ENCODE measurements around the gene LTB4R2.

LTB4R2 gene

GRCh38 chr14:24278424-24278823 is 31.5 kb upstream of the LTB4R2 start:
- TF ChIP-seq CTCF (IDR thresholded peaks at IDR 0.05; ENCODE audit: insufficient read depth, low read length, poor library complexity, severe bottlenecking): no peak
- Histone ChIP-seq H3K27me3 (replicated peaks; ENCODE audit: control insufficient read depth, insufficient read depth, low read length) (no peaks in the 10 kb centered on the region), H3K36me3 (ENCODE audit: control insufficient read depth, insufficient read depth, low read length) (no peaks in the 10 kb centered on the region), H3K4me3 (replicated peaks; ENCODE audit: low read depth, low read length) (no peak overlapping the region)
- no peak for DNase-seq (ENCODE audit: extremely low read depth, insufficient read length)

GRCh38 chr14:24279301-24280186 is 30.4 kb upstream of the LTB4R2 start:
- DNase-seq (ENCODE audit: extremely low read depth, insufficient read length): peak; percentile 43
- TF ChIP-seq CTCF (IDR thresholded peaks at IDR 0.05; ENCODE audit: insufficient read depth, low read length, poor library complexity, severe bottlenecking): peak; percentile 58
- no peak overlapping the region for H3K4me3 ChIP-seq (replicated peaks; ENCODE audit: low read depth, low read length)
- no peaks in the 10 kb centered on the region for H3K27me3 ChIP-seq (replicated peaks; ENCODE audit: control insufficient read depth, insufficient read depth, low read length)
- H3K36me3 ChIP-seq (ENCODE audit: control insufficient read depth, insufficient read depth, low read length): no peaks in the 10 kb centered on the region

- DNase-seq (ENCODE audit: extremely low read depth, insufficient read length): no peak
- Histone ChIP-seq H3K27me3 (replicated peaks; ENCODE audit: control insufficient read depth, insufficient read depth, low read length) (no peaks in the 10 kb centered on the region), H3K36me3 (ENCODE audit: control insufficient read depth, insufficient read depth, low read length) (no peaks in the 10 kb centered on the region), H3K4me3 (replicated peaks; ENCODE audit: low read depth, low read length) (no peak overlapping the region)
- no peak for TF ChIP-seq CTCF (IDR thresholded peaks at IDR 0.05; ENCODE audit: insufficient read depth, low read length, poor library complexity, severe bottlenecking)
These were observed 29.0 kb upstream of the LTB4R2 start for GRCh38 chr14:24280797-24281460.

GRCh38 chr14:24281636-24282035 is 28.3 kb upstream of the LTB4R2 start:
- no peak for DNase-seq (ENCODE audit: extremely low read depth, insufficient read length)
- H3K27me3 ChIP-seq (replicated peaks; ENCODE audit: control insufficient read depth, insufficient read depth, low read length): no peaks in the 10 kb centered on the region
- H3K36me3 ChIP-seq (ENCODE audit: control insufficient read depth, insufficient read depth, low read length): no peaks in the 10 kb centered on the region
- no peak overlapping the region for H3K4me3 ChIP-seq (replicated peaks; ENCODE audit: low read depth, low read length)
- no peak for TF ChIP-seq CTCF (IDR thresholded peaks at IDR 0.05; ENCODE audit: insufficient read depth, low read length, poor library complexity, severe bottlenecking)

GRCh38 chr14:24282736-24283135 is 27.2 kb upstream of the LTB4R2 start:
- Histone ChIP-seq H3K4me3 (replicated peaks; ENCODE audit: low read depth, low read length) (no peak overlapping the region), H3K36me3 (ENCODE audit: control insufficient read depth, insufficient read depth, low read length) (no peaks in the 10 kb centered on the region), H3K27me3 (replicated peaks; ENCODE audit: control insufficient read depth, insufficient read depth, low read length) (no peaks in the 10 kb centered on the region)
- no peak for TF ChIP-seq CTCF (IDR thresholded peaks at IDR 0.05; ENCODE audit: insufficient read depth, low read length, poor library complexity, severe bottlenecking)
- no peak for DNase-seq (ENCODE audit: extremely low read depth, insufficient read length)
